DMS53 treated with DMSO at 0.1 percent for 48 hours (cell line): ENCODE results near the gene RANGAP1.

Source experiments
- DNase-seq: peaks from one replicate; lab custom pipeline; 2025; ENCODE audit not compliant: unreplicated experiment; lab: John Stamatoyannopoulos, UW

The RANGAP1 gene, protein sequence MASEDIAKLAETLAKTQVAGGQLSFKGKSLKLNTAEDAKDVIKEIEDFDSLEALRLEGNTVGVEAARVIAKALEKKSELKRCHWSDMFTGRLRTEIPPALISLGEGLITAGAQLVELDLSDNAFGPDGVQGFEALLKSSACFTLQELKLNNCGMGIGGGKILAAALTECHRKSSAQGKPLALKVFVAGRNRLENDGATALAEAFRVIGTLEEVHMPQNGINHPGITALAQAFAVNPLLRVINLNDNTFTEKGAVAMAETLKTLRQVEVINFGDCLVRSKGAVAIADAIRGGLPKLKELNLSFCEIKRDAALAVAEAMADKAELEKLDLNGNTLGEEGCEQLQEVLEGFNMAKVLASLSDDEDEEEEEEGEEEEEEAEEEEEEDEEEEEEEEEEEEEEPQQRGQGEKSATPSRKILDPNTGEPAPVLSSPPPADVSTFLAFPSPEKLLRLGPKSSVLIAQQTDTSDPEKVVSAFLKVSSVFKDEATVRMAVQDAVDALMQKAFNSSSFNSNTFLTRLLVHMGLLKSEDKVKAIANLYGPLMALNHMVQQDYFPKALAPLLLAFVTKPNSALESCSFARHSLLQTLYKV

DNA sequence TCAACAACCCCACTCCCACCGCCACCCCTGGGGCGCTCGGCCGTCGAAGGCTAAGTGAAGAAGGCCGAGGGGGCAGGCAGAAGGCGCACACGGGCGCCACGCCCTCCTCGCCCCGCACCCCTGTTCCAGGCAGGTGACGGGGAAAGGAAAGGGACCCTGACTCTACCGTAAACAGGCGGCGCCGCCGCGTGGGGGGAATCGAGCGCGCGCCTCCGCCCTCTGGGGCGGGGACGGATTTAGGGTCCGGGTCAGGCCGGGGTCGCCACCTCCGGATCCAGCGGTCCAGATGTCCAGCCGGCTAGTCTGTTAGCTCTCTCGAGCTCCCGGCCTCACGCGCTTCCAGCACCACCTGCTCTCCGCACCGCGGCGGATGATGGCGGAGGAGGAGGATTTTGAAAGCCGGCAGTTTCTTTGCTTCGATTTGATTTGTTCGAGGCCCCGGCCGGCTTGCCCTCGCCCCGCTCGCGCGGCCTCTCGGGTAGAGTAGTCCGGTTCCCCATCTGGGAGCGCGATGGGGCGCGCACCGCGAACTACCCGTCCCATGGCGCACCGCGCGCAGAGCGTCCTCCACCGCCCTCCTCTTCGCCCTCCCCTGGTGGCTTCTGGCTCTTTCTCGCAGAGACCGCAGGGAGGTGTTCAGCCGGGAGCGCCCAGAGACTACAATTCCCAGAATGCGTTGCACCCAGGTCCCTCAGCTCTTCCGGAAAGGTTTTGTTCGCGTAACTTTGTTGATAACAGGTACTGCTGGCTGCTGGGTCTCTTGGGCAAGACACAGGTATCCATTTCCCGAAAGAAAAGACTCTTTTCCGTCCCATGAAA lies at the start of gene RANGAP1:
TSS of gene RANGAP1 (minus strand) at position 368 of the 819 bp plus-strand sequence. CDS start 5,143 bp downstream, outside the sequence.
- DNase-seq: peak; percentile 95

DNA sequence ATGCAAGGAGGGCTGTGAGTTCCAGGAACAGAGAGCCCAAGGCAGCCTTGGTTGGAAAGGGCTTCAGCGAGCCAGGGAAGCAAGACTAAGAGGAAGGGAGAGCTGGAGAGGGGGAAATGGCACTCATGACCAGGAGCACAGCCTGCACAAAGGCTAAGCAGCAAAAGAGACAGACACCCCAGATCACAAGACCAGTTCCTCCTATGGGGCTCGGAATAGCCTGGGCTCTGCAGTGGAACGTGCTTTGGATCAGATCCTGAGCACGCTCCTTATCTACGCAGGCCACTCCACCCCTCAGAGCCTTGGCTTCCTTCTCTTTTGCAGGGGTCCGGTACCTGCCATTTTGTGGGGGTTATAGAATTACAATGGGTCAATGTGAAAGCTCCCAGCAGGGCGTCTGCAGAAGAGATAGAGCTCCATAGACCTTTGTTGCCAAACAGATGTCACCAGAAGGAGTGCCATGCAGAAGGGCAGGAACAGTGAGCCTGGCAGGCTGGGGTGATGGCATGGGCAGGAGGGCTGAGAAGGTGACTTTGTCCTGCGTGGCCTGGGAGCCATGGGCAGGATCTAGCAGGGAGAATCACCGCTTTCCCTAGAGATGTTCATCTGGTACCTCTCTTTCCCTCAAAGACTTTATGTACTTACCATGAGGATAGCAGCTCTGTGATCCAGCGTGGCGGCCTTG lies 49.1 kb upstream of the RANGAP1 start:
- no peak for DNase-seq

DNA sequence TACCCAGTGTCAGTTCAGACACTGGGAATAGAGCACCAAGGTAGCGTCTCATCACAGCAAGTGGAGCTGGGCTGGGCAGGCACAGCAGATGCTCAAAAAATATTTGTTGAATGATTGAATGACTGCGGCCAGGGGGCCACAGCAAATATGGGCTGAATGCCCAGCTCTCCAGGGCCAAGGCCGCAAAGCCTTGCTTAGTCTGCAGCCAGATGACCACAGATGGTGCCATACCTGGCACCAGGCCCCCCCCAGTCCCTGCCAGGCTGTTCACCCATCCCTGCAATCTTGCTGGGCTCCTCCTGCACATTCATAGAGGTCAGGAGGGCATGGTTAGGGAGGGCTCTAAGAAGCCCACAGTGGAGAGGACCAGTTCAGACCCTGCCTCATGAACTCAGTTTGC lies 48.2 kb upstream of the RANGAP1 start:
- DNase-seq: no peak

DNA sequence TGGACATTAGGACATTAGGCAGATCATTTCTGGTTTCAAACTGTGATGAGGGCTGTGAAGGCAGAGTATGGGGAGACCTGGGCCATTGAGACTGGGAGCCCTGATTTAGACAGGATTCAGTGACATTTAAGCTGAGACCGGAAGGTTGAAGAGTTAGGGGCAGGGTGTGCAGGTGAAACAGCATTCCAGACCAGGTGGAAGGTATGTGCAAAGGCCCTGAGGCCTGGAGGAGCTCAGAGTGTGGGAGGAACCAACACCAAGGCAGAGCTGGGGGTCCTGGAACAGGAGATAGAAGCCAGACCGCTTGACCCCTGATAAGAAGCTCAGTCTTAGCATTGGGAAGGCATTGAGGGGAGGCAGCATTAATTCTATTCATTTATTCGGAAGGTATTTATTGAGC lies 47.8 kb upstream of the RANGAP1 start:
- no peak for DNase-seq

DNA sequence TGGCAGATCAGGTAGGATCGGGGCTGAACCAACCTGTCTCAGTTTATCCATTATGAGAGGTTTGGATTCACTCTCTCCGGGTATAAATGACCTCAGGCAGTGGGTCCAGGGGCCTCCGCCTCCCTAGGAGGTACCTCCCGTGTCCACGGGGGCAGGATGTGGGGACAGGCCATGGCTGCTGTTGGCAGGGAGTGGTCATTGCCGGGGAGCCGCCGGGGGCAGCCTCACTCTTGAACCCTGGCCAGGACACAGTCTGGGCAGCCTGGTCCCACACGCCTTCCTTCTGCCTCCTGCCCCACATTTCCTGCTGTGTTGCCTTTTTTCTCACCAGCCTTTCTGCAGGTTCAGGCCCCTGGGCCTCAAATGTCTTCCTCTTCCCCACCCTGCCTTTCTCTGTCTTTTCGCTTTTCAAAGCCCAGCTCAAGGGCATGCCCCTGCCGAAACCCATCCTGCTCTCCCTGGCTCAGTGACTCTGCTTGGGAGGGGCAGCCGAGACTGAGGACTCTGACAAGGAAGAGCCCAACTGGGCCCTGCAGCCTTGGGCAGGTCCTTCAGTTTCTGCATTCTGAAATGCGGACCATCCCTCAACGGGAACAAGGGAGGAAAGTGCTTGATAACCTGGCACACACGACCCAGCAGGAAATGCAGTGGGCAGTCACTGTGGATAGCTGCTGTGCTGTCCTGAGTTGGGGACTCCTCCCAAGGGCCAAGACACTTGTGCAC lies 46.4 kb upstream of the RANGAP1 start:
- no peak for DNase-seq

DNA sequence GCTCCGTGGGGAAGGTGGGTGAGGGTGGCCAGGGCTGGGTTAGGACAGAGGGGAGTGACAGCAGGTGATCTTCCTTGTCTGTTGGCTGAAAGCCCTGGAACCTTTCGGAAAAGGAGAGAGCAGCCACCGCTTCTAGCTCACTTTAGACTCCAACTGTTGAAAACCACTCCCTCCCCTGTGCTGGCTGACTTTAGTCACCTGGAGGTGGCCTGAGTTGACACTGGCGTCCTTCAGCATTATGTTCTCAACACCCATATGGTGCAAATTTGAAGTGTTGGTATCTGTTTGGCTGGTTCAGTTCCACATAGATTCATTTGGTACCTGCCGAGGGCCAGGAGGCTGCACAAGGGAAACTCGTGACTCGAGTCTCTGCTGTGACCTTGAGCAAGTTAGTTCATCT lies 44.2 kb upstream of the RANGAP1 start:
- no peak for DNase-seq

DNA sequence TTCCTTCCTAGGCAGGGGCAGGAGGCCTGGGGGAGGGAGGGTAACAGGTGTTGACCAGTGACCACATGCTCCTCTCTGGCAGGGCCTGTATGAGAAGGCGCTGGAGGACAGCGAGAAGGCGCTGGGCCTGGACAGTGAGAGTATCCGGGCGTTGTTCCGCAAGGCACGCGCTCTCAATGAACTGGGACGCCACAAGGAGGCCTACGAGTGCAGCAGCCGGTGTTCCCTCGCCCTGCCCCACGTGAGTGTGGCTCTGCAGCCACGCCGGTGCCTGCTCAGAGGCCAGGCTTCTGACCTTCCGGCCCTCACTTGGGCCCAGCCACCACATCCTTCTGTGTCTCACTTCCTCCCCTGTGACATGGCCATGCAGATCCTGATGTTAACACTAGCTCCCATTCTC lies 41.1 kb upstream of the RANGAP1 start:
- no peak for DNase-seq

DNA sequence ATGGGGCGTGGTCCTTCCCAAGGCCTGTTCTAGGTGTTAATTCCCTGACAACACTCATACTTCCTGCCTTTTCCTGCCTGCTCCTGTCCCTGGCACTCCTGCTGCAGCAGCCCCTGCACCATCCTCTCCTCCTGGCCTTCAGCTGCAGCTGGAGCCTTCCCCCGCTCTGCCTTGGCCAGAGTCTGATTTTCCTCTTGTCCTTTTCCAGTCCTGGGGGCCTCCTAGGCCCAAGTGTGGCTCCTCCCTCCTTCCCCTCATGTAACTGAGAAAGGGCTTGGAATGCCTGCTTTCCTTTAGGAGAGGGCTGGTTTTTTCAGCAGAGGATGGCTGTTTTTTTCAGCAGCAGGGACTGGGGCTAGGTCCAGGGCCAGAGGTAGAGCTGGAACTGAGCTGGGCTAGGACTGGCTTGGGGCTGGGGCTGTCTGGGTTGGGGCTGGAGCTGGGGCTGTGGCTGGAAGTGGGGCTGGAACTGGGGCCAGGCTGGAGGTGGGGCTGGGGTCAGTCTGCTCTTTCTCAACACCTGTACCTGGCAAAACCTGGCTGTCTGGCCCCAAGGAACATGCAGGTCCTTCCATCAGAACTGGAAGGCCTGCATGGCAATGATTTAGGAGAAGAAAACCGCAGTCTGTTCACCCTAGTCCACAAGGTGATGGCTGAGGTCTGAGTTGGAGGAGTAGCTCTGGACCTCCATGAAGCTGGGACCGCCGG lies 39.0 kb upstream of the RANGAP1 start:
- no peak for DNase-seq

DNA sequence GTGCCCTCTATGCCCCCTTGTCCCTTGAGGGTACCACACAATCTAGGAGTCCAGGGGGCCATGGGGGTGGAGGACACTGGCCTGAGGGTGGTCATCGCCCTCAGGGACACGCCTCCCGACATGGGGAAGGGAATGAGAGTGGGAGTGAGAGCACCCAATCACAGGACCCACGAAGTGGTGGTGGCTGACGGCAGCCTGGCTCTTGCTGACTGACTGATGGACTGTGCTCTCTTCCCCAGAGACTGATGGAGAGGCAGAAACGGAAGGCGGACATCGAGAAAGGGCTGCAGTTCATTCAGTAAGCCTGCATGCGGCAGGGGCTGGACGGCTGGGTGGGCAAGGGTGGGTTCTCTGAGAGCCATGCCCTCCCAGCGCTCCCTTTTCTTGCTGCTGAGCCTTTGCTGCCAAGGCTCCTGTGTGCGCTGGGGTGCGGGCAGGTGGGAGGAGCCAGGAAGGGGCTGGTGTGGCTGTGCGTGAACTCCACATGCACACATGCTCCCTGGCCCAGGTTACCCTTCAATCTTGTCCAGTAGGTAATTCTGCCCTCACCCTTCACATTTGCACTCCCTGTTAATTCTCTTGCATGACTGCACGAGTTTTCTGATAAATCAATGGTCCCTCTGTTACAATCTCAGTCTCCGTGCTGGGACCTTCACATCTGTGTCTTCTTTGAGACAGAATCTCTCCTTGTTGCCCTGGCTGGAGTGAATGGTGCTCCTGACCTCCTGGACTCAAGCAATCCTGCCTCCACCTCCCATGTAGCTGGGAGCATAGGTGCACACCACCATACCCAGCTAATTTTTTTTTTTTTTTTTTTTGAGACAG lies 34.6 kb upstream of the RANGAP1 start:
- no peak for DNase-seq

DNA sequence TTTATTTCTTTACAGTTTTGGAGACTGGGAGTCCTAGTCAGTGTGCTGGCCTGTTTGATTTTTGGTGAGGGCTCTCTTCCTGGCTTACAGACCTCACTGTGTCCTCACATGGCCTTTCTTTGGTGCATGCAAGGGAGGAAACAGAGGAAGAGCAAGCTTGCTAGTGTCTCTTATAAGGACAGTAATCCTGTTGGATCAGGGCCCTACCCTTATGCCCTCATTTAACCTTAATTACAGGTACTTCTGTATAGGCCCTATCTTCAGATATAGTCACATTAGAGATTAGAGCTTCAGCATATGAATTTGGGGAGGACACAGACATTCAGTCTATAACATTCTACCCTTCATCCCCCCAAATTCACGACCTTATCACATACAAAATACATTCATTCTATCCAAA lies 29.6 kb upstream of the RANGAP1 start:
- no peak for DNase-seq

DNA sequence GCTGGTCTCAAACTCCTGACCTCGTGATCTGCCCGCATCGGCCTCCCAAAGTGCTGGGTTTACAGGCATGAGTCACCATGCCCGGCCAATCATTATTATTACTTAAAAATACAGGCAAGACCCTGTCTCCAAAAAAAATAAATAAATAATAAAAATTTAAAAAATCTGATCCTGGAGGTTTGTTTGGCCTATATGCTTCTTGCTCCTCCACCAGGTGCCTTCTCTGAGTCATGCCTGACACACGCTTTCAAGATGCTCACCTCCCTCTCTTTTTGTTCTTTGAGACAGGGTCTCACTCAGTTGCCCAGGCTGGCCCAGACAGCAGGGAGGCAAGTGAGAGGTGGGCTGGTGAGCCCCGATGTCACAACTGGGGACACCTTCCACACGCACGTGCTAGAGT lies 28.8 kb upstream of the RANGAP1 start:
- DNase-seq: no peak

DNA sequence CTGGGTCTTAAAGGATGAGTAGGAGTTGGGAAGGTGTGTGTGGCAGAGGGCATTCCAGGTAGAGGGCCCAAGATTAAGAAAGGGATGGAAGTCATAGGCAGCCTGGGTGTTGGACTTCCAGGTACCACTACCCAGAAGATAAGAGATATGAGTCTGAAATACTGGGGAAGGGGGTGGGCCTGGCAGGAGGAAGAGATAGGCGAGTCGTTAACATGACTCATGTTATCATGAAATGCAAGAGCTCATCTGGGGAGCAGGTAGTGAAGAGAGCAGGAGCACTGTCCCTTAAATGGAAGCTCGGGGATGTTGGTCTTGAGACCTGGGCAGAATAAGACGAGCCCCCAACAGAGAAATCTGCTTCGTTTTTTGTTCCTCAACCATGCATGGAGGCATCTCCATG lies 25.5 kb upstream of the RANGAP1 start:
- DNase-seq: no peak

DNA sequence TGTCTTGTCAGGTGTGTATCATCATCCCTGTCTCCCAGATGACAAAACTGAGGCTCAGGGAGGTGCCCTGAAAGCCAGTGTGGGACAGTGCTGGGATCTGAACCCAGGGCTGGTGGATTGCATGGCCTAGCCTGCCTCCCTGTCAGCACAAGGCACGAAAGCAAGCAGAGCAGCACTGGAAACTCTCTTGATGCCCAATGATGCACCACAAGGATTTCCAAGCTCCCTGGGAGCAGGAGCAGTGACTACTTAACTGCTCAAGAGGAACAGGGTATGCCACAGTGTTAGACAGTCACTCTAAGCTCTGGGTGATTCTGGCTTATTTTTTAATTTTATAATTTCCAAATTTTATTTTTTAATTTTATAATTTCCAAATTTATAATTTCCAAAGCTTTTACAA lies 24.3 kb upstream of the RANGAP1 start:
- DNase-seq: no peak

DNA sequence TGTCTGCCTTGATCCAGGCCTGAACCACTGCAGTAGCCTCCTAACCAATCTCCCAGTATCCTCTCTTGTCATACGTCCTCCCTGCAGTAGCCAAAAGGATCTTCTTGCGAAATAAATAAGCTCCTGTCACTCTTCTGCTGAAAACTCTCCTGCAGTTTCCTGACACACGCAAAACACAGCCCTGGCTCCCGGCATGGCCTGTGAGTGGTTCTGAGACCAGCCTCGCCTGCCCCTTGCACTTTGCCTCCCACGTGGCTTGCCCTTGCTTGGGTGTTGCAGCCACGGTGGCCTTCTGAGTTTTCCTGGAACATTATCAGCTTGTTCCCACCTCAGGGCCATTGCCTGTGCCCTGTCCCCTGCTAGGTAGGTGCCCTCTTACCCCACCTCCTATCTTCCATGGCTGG lies 22.6 kb upstream of the RANGAP1 start:
- no peak for DNase-seq

DNA sequence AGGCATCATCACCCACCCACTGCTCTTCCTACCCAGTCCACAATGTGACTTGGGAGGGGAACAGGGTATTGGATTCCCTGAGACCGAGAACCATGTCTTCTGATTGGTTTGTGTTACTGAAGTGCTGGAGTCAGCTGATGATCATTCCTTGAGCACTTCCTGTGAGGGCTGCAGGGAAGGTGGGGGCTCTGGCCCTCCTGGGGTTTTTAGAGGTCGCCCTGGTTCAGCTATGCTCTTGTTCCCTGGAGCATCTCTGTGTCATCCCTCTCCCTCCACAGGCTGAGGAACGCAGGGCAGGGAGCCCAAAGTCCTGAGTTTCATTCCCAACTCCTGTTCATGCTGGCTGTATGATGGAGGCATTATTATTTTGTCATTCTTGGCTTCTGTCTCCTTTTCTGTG lies 22.1 kb upstream of the RANGAP1 start:
- no peak for DNase-seq

DNA sequence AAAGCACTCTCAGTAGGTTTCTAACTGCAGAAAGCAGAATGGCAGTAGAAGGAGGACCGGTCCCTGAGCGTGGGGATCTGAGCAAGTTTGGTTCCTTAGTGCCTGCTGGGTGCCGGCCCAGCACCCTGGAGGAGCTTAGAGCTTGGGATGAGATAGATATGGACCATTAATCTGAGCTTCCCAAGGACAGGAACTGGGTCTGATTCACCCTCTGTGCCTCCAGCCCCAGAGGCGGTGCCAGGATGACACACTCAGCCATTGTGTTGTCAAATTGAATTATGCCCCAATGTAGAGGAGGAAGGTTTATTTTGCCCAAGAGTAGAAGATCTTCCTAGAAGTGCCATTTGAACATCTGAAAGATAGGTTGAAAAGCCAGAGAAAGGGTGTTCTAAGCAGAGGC lies 19.7 kb upstream of the RANGAP1 start:
- DNase-seq: no peak

DNA sequence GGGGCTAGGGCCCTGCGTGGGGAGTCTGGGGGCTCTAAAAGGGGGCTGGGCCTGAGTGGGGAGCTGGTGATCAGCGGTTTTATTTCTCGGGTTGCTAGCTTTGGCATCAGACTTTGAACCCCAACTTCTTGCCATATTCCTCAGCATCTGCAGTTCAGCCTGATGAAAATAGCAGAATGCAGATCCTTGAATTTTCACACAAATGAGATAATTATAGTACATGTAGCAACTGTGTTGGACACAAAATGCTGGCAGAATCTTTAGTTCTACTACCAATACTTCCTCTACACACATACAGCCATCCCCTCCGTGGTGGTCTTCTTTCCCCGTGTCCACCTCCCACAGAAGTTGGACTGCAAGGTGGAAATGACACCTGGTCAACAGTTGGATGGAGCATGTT lies 16.8 kb upstream of the RANGAP1 start:
- DNase-seq: no peak

DNA sequence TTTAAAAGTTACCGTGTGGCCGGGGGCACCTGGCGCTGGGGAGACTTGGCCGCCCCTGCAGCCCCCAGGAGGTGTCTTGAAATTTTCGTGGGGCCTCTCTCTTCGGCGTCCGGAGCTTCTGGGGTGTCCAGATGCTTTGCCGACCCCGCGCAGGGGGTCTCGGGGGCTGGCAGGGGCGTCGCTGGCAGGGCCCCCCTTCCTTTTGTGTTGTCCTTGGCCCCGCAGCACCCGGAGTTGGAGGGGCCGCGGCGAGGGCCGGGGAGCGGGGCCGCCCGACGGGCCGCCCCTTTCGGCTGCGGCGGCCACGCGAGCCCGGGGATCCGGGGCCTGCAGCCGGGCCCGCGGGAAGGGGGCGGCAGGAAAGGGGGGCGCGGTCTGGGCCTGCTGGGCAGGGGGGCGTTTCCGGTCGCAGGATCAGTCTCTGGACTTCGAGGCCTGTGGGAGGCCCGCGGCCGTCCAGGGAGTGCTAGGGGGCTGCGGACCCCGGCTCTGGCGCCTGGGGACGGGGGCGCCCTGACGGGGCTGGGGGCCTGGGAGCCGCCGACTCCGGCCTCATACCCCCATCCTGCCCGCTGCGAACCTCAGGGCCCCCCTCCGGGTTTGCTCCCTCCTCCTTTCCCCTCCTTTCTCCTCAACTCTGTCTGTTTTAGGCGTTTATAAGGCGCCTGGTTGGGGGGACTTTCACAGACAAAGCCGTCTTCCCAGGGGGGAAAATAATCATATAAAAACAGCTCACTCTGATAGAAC lies 16.2 kb upstream of the RANGAP1 start:
- no peak for DNase-seq
